HepG2 (cell line): Measurements from ENCODE around the gene DFFA. TPM values are rescaled to one million over a fixed set of nuclear protein-coding genes. Genes with fewer than 3 reads are reported as not detected.

Experiments used
- ATAC-seq: fragments of 200-7000 bp; cut with Tn5 transposase; 3 replicates; pipeline ENCODE4 v1.9.1; 2020; ENCODE audit warnings: mild to moderate bottlenecking, moderate library complexity
- BruUV-seq: library from RNA; stranded (reverse); fragments of 400-500 nt; replicated peaks from 2 replicates; lab custom pipeline; 2021; lab: Mats Ljungman, UMichigan
- CTCF ChIA-PET: fragments of 300-600 bp; formaldehyde crosslinking; extraction: SDS; loops from one replicate; lab custom pipeline; 2021; ENCODE audit warnings: low total read pairs, inconsistent platforms, low intra/inter-chr PET ratio; lab: Yijun Ruan, JAX
- POLR2A ChIA-PET: fragments of 350-600 bp; sonication (Branson Sonifier 250); formaldehyde crosslinking; loops from one replicate; lab custom pipeline; 2020; ENCODE audit warnings: antibody characterized with exemption, inconsistent platforms; lab: Yijun Ruan, JAX
- DNase-seq: peaks from one replicate; pipeline ENCODE4 v3.0.0-alpha.2; 2015; ENCODE audit warnings: low spot score
- FAIRE-seq: peaks from 3 replicates; lab custom pipeline; 2011; peaks lifted over from hg19 to GRCh38; lab: Jason Lieb, UNC
- H2AFZ ChIP-seq: one replicate; pipeline ENCODE4 v1.6.1; 2011; ENCODE audit warnings: low read length, inconsistent platforms
- H3K27ac ChIP-seq: fragments of 300-600 bp; 3 replicates; pipeline ENCODE4 v1.8.0; 2011; ENCODE audit warnings: mixed run types, mild to moderate bottlenecking, mixed read lengths, low read length, inconsistent platforms; ENCODE audit not compliant: insufficient read depth; ENCODE audit errors: extremely low read length
- H3K27me3 ChIP-seq, 2 experiments: fragments of 200-600 bp in 1 of 2; 2 replicates in 1 of 2; 3 replicates in 1 of 2; pipeline versions ENCODE4 v1.6.0 to v1.8.0; 2011; ENCODE audit warnings: low read length in 2 of 2, mild to moderate bottlenecking in 2 of 2, moderate library complexity in 2 of 2, inconsistent platforms in 1 of 2; ENCODE audit not compliant: insufficient read depth in 2 of 2, control insufficient read depth in 1 of 2
- H3K36me3 ChIP-seq, 2 experiments: fragments of 200-600 bp in 1 of 2; replicated peaks in 1 of 2; 2 replicates in 1 of 2; 3 replicates in 1 of 2; pipeline versions ENCODE4 v1.5.1 to v1.8.0; 2011; ENCODE audit warnings: low read length in 2 of 2, inconsistent platforms in 1 of 2; ENCODE audit not compliant: insufficient read depth in 2 of 2, control insufficient read depth in 1 of 2
- H3K4me1 ChIP-seq: 2 replicates; pipeline ENCODE4 v1.5.1; 2012; ENCODE audit warnings: low read length, inconsistent platforms; ENCODE audit not compliant: insufficient read depth
- H3K4me2 ChIP-seq: 2 replicates; pipeline ENCODE4 v1.6.0; 2011; ENCODE audit warnings: low read depth, low read length, inconsistent platforms
- H3K4me3 ChIP-seq, 3 experiments: fragments of 200-600 bp in 1 of 3; sonication (generic), shearing (Covaris generic) in 1 of 3; replicated peaks in 1 of 3; 2 replicates each; pipeline ENCODE4 v1.5.1; 2011 to 2016; ENCODE audit warnings: low read length in 3 of 3, inconsistent platforms in 2 of 3, low read depth in 2 of 3, mild to moderate bottlenecking in 2 of 3, control low read depth in 1 of 3, mixed read lengths in 1 of 3; ENCODE audit not compliant: insufficient read depth in 1 of 3
- H3K79me2 ChIP-seq: one replicate; pipeline ENCODE4 v1.6.1; 2011; ENCODE audit warnings: low read length, inconsistent platforms; ENCODE audit not compliant: insufficient read depth
- H3K9ac ChIP-seq: 2 replicates; pipeline ENCODE4 v1.6.0; 2011; ENCODE audit warnings: mild to moderate bottlenecking, low read depth, low read length, inconsistent platforms; ENCODE audit not compliant: insufficient read depth
- H3K9me3 ChIP-seq: 2 replicates; pipeline ENCODE4 v1.5.1; 2012; ENCODE audit warnings: mild to moderate bottlenecking, low read length
- H4K20me1 ChIP-seq: 2 replicates; pipeline ENCODE4 v1.6.0; 2011; ENCODE audit warnings: inconsistent platforms, mild to moderate bottlenecking, low read length, moderate library complexity; ENCODE audit not compliant: insufficient read depth
- DNMT1 ChIP-seq: sonication (generic); formaldehyde crosslinking; IDR thresholded peaks from 2 replicates; pipeline ENCODE4 v1.5.1; 2020; ENCODE audit warnings: mild to moderate bottlenecking, missing genetic modification reagents
- GABPB1 ChIP-seq: IDR thresholded peaks from 2 replicates; pipeline ENCODE4 v1.6.1; 2016; ENCODE audit warnings: mild to moderate bottlenecking, missing genetic modification reagents, moderate library complexity, missing compliant biosample characterization
- KAT2B ChIP-seq: fragments of 150-350 bp; IDR thresholded peaks from 2 replicates; pipeline ENCODE4 v1.6.1; 2014; ENCODE audit warnings: low read depth, low read length, borderline replicate concordance
- MAFK ChIP-seq, 2 experiments: IDR thresholded peaks in 1 of 2; conservative IDR thresholded peaks in 1 of 2; 2 replicates each; pipeline ENCODE4 v1.6.1; 2011; ENCODE audit warnings: improper control_type of control experiment in 2 of 2, low read length in 2 of 2
- PCBP2 ChIP-seq: fragments of 200-400 bp; formaldehyde crosslinking; optimal IDR thresholded peaks from 2 replicates; pipeline ENCODE3; 2018; ENCODE audit warnings: low read length, low read depth; ENCODE audit not compliant: poor library complexity, severe bottlenecking
- RARA ChIP-seq: IDR thresholded peaks from 2 replicates; pipeline ENCODE4 v1.6.1; 2016; ENCODE audit warnings: missing genetic modification reagents, missing compliant biosample characterization
- RBAK ChIP-seq: sonication (generic); formaldehyde crosslinking; IDR thresholded peaks from 2 replicates; pipeline ENCODE4 v1.5.1; 2020; ENCODE audit warnings: mild to moderate bottlenecking, missing genetic modification reagents
- SSRP1 ChIP-seq: IDR thresholded peaks from 2 replicates; pipeline ENCODE4 v1.6.1; 2016; ENCODE audit warnings: control low read depth
- ZBTB42 ChIP-seq: sonication (generic); formaldehyde crosslinking; IDR thresholded peaks from 2 replicates; pipeline ENCODE4 v1.5.0; 2020; ENCODE audit warnings: mild to moderate bottlenecking, missing genetic modification reagents
- ZFYVE20 ChIP-seq: sonication (generic); formaldehyde crosslinking; IDR thresholded peaks from 2 replicates; pipeline ENCODE4 v1.8.0; 2023; ENCODE audit warnings: low read depth, mild to moderate bottlenecking, moderate library complexity, missing genetic modification reagents, borderline replicate concordance
- ZNF101 ChIP-seq: sonication (generic); formaldehyde crosslinking; IDR thresholded peaks from 2 replicates; pipeline ENCODE4 v1.4.0; 2020; ENCODE audit warnings: mild to moderate bottlenecking, low read depth, missing genetic modification reagents, borderline replicate concordance
- ZNF468 ChIP-seq: sonication (generic); formaldehyde crosslinking; IDR thresholded peaks from 2 replicates; pipeline ENCODE4 v1.8.0; 2022; ENCODE audit warnings: mild to moderate bottlenecking, moderate library complexity, missing genetic modification reagents
- ZNF567 ChIP-seq: sonication (generic); formaldehyde crosslinking; IDR thresholded peaks from 2 replicates; pipeline ENCODE4 v1.8.1; 2023; ENCODE audit warnings: mild to moderate bottlenecking, missing genetic modification reagents, borderline replicate concordance
- ZNF614 ChIP-seq: IDR thresholded peaks from 2 replicates; pipeline ENCODE4 v1.6.1; 2018; ENCODE audit warnings: missing biosample characterization, missing genetic modification reagents, inconsistent platforms, borderline replicate concordance
- ZNF7 ChIP-seq: IDR thresholded peaks from 2 replicates; pipeline ENCODE4 v1.6.1; 2016; ENCODE audit warnings: missing biosample characterization, missing genetic modification reagents
- WGBS: methylation state at CpG from one replicate; pipeline ENCODE4 v1.1.6; 2017; ENCODE audit warnings: low lambda C conversion rate; 5-methylcytosine and 5-hydroxymethylcytosine counted together
- in situ Hi-C: cut with HindIII; loops from 2 replicates; pipeline ENCODE4 v1.10.0; 2017; ENCODE audit warnings: low pct_unique_long_range_greater_than_20kb; ENCODE audit not compliant: extremely low pct_ligation_motif_present
- intact Hi-C: fragments of 100-400 bp; cut with micrococcal nuclease; formaldehyde crosslinking; loops from one replicate; pipeline ENCODE4 v1.10.0; 2022; ENCODE audit not compliant: unreplicated experiment
- polyA plus RNA-seq, 8 experiments: library from polyadenylated mRNA; depleted of rRNA in 3 of 8; stranded (reverse) in 7 of 8; unstranded in 1 of 8; fragments of >200 nt; fragmentation: Illumina TruSeq in 4 of 8; extraction: Trizol in 4 of 8; gene quantifications; 2 replicates each; pipeline versions ENCODE4 v1.2.1 to v1.2.3, GENCODE V29; 2011 to 2016; ENCODE audit warnings: low read depth in 4 of 8, missing spikeins in 1 of 8, mixed read lengths in 1 of 8; ENCODE audit not compliant: insufficient read depth in 1 of 8
- total RNA-seq, 5 experiments: library from RNA; depleted of rRNA; stranded (reverse); fragments of >200 nt; fragmentation: Illumina TruSeq; extraction: Trizol; gene quantifications; 2 replicates each; pipeline ENCODE4 v1.2.3, GENCODE V29; 2016; ENCODE audit warnings: low read depth in 1 of 5
- TF ChIP-seq, protein P1 (sequence below): sonication (generic); formaldehyde crosslinking; IDR thresholded peaks from 2 replicates; pipeline ENCODE4 v1.5.0; 2020; ENCODE audit warnings: mild to moderate bottlenecking, missing genetic modification reagents

DFFA gene
- total and polyA plus RNA-seq, 2 of the 13 experiments (the other 11 are each of a cell fraction or from before 2014, with no cell fraction given) = 16.5 to 33.9 TPM

DNA sequence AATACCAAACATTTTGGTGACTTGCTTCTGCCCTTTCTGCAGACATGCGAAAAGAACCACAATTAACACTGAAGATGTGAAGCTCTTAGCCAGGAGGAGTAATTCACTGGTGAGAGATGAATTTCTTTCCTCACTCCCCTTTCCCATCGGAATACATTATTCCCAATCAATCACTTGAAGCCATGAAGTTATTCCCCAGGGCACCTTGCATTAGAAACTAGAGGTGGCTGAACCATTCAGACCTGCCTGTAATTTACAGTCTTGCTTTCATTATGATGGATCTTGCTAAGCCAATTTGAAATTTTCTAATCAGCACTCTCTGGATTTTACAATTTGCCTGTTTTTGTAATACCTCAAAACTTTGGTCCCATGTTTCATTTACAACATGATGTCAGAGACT lies 32.0 kb downstream of the DFFA start:
- H3K36me3 ChIP-seq = peaks cover 0 to 3% of the 10 kb centered on the region in 2 experiments; a peak in 1 of 5 replicates
- no peak overlapping the region for H3K27ac ChIP-seq
- FAIRE-seq = no peak
- CTCF ChIA-PET = no interaction called here
- H2AFZ ChIP-seq = no peak overlapping the region
- ATAC-seq = no peak
- H4K20me1 ChIP-seq = no peaks in the 10 kb centered on the region
- no peaks in the 10 kb centered on the region for H3K27me3 ChIP-seq
- no peak overlapping the region for H3K4me3 ChIP-seq
- H3K4me2 ChIP-seq = no peak overlapping the region
- POLR2A ChIA-PET = no interaction called here
- no peak for TF ChIP-seq PCBP2
- TF ChIP-seq, protein P1, sequence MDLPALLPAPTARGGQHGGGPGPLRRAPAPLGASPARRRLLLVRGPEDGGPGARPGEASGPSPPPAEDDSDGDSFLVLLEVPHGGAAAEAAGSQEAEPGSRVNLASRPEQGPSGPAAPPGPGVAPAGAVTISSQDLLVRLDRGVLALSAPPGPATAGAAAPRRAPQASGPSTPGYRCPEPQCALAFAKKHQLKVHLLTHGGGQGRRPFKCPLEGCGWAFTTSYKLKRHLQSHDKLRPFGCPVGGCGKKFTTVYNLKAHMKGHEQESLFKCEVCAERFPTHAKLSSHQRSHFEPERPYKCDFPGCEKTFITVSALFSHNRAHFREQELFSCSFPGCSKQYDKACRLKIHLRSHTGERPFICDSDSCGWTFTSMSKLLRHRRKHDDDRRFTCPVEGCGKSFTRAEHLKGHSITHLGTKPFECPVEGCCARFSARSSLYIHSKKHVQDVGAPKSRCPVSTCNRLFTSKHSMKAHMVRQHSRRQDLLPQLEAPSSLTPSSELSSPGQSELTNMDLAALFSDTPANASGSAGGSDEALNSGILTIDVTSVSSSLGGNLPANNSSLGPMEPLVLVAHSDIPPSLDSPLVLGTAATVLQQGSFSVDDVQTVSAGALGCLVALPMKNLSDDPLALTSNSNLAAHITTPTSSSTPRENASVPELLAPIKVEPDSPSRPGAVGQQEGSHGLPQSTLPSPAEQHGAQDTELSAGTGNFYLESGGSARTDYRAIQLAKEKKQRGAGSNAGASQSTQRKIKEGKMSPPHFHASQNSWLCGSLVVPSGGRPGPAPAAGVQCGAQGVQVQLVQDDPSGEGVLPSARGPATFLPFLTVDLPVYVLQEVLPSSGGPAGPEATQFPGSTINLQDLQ (CRISPR knock-in tag) = no peak
- in situ Hi-C loops (no loop called here), intact Hi-C loops (no loop called here)
- H3K79me2 ChIP-seq = no peaks in the 10 kb centered on the region
- no TSS peak for BruUV-seq
- 97% methylated on average over 2 of the region's 2 CpGs for WGBS
- DNase-seq = no peak
- peaks cover 34% of the 10 kb centered on the region for H3K4me1 ChIP-seq
- no peaks in the 10 kb centered on the region for H3K9me3 ChIP-seq
- H3K9ac ChIP-seq = no peak overlapping the region

- peak; percentile 85 for ATAC-seq
- WGBS = 36% methylated on average over 7 of the region's 7 CpGs
- intact Hi-C loops = no loop called here
- no peak for TF ChIP-seq ZNF614 (CRISPR knock-in tag)
- no peak for TF ChIP-seq ZNF101 (CRISPR knock-in tag)
- no peak for TF ChIP-seq ZNF468 (CRISPR knock-in tag)
- no peak for TF ChIP-seq DNMT1 (CRISPR knock-in tag)
- peak; percentile 71 for TF ChIP-seq RARA (CRISPR knock-in tag)
- TF ChIP-seq ZFYVE20 (CRISPR knock-in tag) = no peak
- no peak for TF ChIP-seq RBAK (CRISPR knock-in tag)
- no peak for TF ChIP-seq KAT2B
- no peak for TF ChIP-seq ZNF567
- TF ChIP-seq MAFK (conservative IDR thresholded peaks at IDR 0.05 in 1 of 2, IDR thresholded peaks at IDR 0.05 in 1 of 2; ENCODE audit: low read length in 2 of 2) = peak; percentile 29 to 50; a peak in 3 of 4 replicates
- no peak for TF ChIP-seq SSRP1
- TF ChIP-seq ZBTB42 (CRISPR knock-in tag) = no peak
- TF ChIP-seq GABPB1 = no peak
- peak; percentile 64; the same call in 1 of the 2 replicates for TF ChIP-seq ZNF7 (CRISPR knock-in tag)
Measured at GRCh38 chr1:10438677-10439163, 33.6 kb downstream of the DFFA start.

More at GRCh38 chr1:10438677-10439163, 33.6 kb downstream of the DFFA start:
- H2AFZ ChIP-seq = no peak overlapping the region
- no peaks in the 10 kb centered on the region for H3K9me3 ChIP-seq
- 0 out of 2 replicates have a peak overlapping the region, but pooled peaks have one; percentile 4 for H3K9ac ChIP-seq
- DNase-seq (peak; percentile 42), FAIRE-seq (peak; percentile 62)
- CTCF ChIA-PET = no interaction called here
- H3K4me1 ChIP-seq = peaks cover 39% of the 10 kb centered on the region
- POLR2A ChIA-PET = no interaction called here
- peaks cover 0 to 3% of the 10 kb centered on the region in 2 experiments; a peak in 1 of 5 replicates for H3K36me3 ChIP-seq
- no peaks in the 10 kb centered on the region for H3K27me3 ChIP-seq
- H4K20me1 ChIP-seq = no peaks in the 10 kb centered on the region
- BruUV-seq = no TSS peak
- peak overlapping the region; percentile 28 for H3K27ac ChIP-seq
- H3K79me2 ChIP-seq = no peaks in the 10 kb centered on the region
- in situ Hi-C loops = no loop called here
- peak overlapping the region; percentile 29 for H3K4me2 ChIP-seq
- H3K4me3 ChIP-seq = no peak overlapping the region
